MM.1S (cell line): ENCODE data around the gene ACTN4.

Source experiments
- DNase-seq: peaks from one replicate; pipeline ENCODE4 v3.0.0-alpha.2; 2015
- H2AFZ ChIP-seq: fragments of 300-600 bp; sonication (generic); 2 replicates; pipeline ENCODE4 v1.6.0; 2016; ENCODE audit warnings: antibody characterized with exemption, low read length
- H3F3A ChIP-seq: fragments of 300-600 bp; sonication (generic); 2 replicates; pipeline ENCODE4 v1.6.1; 2016; ENCODE audit warnings: mild to moderate bottlenecking, antibody characterized with exemption, low read length, moderate library complexity, mixed read lengths; ENCODE audit not compliant: insufficient read depth
- H3K27ac ChIP-seq: fragments of 300-600 bp; sonication (generic); 2 replicates; pipeline ENCODE4 v1.5.1; 2016; ENCODE audit warnings: mild to moderate bottlenecking, low read length
- H3K27me3 ChIP-seq: fragments of 300-600 bp; sonication (generic); replicated peaks from 2 replicates; pipeline ENCODE4 v1.6.0; 2016; ENCODE audit warnings: low read length; ENCODE audit not compliant: insufficient read depth
- H3K36me3 ChIP-seq: fragments of 300-600 bp; sonication (generic); replicated peaks from 2 replicates; pipeline ENCODE4 v1.6.1; 2016; ENCODE audit warnings: mild to moderate bottlenecking, low read length, mixed read lengths; ENCODE audit not compliant: insufficient read depth
- H3K4me1 ChIP-seq: fragments of 300-600 bp; sonication (generic); 2 replicates; pipeline ENCODE4 v1.6.1; 2016; ENCODE audit warnings: low read length, mixed read lengths
- H3K4me2 ChIP-seq: fragments of 300-600 bp; sonication (generic); 2 replicates; pipeline ENCODE4 v1.6.0; 2016; ENCODE audit warnings: low read depth, low read length
- H3K4me3 ChIP-seq: fragments of 300-600 bp; sonication (generic); 2 replicates; pipeline ENCODE4 v1.5.1; 2016; ENCODE audit warnings: low read length, mixed read lengths
- H3K79me2 ChIP-seq: fragments of 300-600 bp; sonication (generic); 2 replicates; pipeline ENCODE4 v1.6.1; 2016; ENCODE audit warnings: mixed run types, low read length, mixed read lengths
- H3K9ac ChIP-seq: fragments of 300-600 bp; sonication (generic); 2 replicates; pipeline ENCODE4 v1.6.1; 2016; ENCODE audit warnings: low read length, mixed read lengths
- H3K9me2 ChIP-seq: fragments of 300-600 bp; sonication (generic); replicated peaks from 2 replicates; pipeline ENCODE4 v1.6.1; 2016; ENCODE audit warnings: mild to moderate bottlenecking, low read length, mixed read lengths; ENCODE audit not compliant: insufficient read depth
- H3K9me3 ChIP-seq: fragments of 300-600 bp; sonication (generic); replicated peaks from 2 replicates; pipeline ENCODE4 v1.6.1; 2016; ENCODE audit warnings: mild to moderate bottlenecking, low read length, mixed read lengths; ENCODE audit not compliant: insufficient read depth
- H4K20me1 ChIP-seq: fragments of 300-600 bp; sonication (generic); 2 replicates; pipeline ENCODE4 v1.6.1; 2016; ENCODE audit warnings: mild to moderate bottlenecking, low read length, moderate library complexity, mixed read lengths; ENCODE audit not compliant: insufficient read depth
- EZH2 ChIP-seq: fragments of 300-600 bp; sonication (generic); optimal IDR thresholded peaks from 2 replicates; pipeline ENCODE3; 2017; ENCODE audit warnings: low read depth, mild to moderate bottlenecking, antibody characterized with exemption, low read length, mixed read lengths
- EZH2phosphoT487 ChIP-seq: fragments of 300-600 bp; sonication (generic); IDR thresholded peaks from 2 replicates; pipeline ENCODE4 v1.6.1; 2018; ENCODE audit warnings: antibody characterized with exemption, low read length
- TF ChIP-seq, protein P1 (sequence below): fragments of 300-600 bp; sonication (generic); IDR thresholded peaks from 2 replicates; pipeline ENCODE4 v1.5.1; 2016; ENCODE audit warnings: antibody characterized with exemption, low read length, mixed read lengths

The ACTN4 gene

GRCh38 chr19:38682195-38682867 is 34.9 kb downstream of the ACTN4 start:
- Histone ChIP-seq H3K79me2 (peaks cover 94% of the 10 kb centered on the region), H3K27ac (peak overlapping the region; percentile 93; the same call in 1 of the 2 replicates), H2AFZ (no peak overlapping the region), H3F3A (peaks cover 40% of the 10 kb centered on the region), H3K9me3 (no peaks in the 10 kb centered on the region), H3K4me1 (peaks cover 47% of the 10 kb centered on the region), H4K20me1 (no peaks in the 10 kb centered on the region), H3K36me3 (no peaks in the 10 kb centered on the region), H3K4me2 (no peak overlapping the region), H3K9me2 (no peaks in the 10 kb centered on the region), H3K4me3 (no peak overlapping the region), H3K27me3 (no peaks in the 10 kb centered on the region), H3K9ac (no peak overlapping the region)
- no peak for DNase-seq
- TF ChIP-seq, protein P1, sequence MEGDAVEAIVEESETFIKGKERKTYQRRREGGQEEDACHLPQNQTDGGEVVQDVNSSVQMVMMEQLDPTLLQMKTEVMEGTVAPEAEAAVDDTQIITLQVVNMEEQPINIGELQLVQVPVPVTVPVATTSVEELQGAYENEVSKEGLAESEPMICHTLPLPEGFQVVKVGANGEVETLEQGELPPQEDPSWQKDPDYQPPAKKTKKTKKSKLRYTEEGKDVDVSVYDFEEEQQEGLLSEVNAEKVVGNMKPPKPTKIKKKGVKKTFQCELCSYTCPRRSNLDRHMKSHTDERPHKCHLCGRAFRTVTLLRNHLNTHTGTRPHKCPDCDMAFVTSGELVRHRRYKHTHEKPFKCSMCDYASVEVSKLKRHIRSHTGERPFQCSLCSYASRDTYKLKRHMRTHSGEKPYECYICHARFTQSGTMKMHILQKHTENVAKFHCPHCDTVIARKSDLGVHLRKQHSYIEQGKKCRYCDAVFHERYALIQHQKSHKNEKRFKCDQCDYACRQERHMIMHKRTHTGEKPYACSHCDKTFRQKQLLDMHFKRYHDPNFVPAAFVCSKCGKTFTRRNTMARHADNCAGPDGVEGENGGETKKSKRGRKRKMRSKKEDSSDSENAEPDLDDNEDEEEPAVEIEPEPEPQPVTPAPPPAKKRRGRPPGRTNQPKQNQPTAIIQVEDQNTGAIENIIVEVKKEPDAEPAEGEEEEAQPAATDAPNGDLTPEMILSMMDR = no peak
- TF ChIP-seq EZH2 (no peak), EZH2phosphoT487 (no peak)

DNA sequence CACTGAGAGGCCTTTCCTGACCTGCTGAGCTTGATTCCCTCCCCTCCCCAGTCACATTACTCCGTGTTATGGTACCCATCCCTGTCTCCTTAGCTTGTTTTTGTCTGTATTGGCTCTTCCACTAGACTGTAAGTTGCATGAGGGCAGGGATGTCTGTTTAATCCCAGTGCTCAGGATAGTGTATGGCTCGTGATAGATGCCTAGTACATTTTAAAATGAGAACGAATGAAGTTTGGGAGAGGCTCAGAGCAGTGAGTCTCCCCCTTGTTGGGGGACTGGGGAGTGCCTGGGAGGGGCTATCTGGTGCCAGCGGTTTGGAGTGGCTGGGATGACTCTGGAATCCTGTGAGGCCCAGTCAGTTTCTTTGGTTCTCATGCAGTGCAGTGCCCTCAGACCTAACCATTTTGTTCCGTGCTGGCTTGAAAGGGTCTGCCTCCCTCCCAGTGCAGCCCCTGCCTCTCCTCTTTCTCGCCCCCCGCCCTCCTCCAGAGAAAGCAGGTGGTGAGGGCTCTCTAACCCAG is 35.5 kb downstream of the ACTN4 start:
- TF ChIP-seq, protein P1 = no peak
- TF ChIP-seq EZH2 = no peak
- no peak for TF ChIP-seq EZH2phosphoT487
- Histone ChIP-seq H3K4me2 (peak overlapping the region; percentile 30; the same call in 1 of the 2 replicates), H3K79me2 (peaks cover 94% of the 10 kb centered on the region), H3F3A (peaks cover 40% of the 10 kb centered on the region), H3K4me3 (no peak overlapping the region), H3K4me1 (peaks cover 47% of the 10 kb centered on the region), H3K9ac (no peak overlapping the region; the same call in 1 of the 2 replicates), H4K20me1 (no peaks in the 10 kb centered on the region), H3K9me2 (no peaks in the 10 kb centered on the region), H3K36me3 (no peaks in the 10 kb centered on the region), H3K27ac (peak overlapping the region; percentile 93; the same call in 1 of the 2 replicates), H3K27me3 (no peaks in the 10 kb centered on the region), H3K9me3 (no peaks in the 10 kb centered on the region), H2AFZ (no peak overlapping the region)
- no peak for DNase-seq

GRCh38 chr19:38683393-38684077 is 36.1 kb downstream of the ACTN4 start:
- TF ChIP-seq EZH2phosphoT487 (no peak), EZH2 (no peak)
- TF ChIP-seq, protein P1 = no peak
- Histone ChIP-seq H3K27ac (peak overlapping the region; percentile 93), H3K36me3 (no peaks in the 10 kb centered on the region), H3K4me2 (peak overlapping the region; percentile 30; the same call in 1 of the 2 replicates), H4K20me1 (no peaks in the 10 kb centered on the region), H2AFZ (no peak overlapping the region), H3K4me3 (no peak overlapping the region), H3K4me1 (peaks cover 47% of the 10 kb centered on the region), H3K79me2 (peaks cover 94% of the 10 kb centered on the region), H3K9ac (peak overlapping the region; percentile 54), H3F3A (peaks cover 40% of the 10 kb centered on the region), H3K9me2 (no peaks in the 10 kb centered on the region), H3K9me3 (no peaks in the 10 kb centered on the region), H3K27me3 (no peaks in the 10 kb centered on the region)
- peak; percentile 66 for DNase-seq
